ENCODE measurements around the gene MVB12B.

Gene MVB12B

DNA sequence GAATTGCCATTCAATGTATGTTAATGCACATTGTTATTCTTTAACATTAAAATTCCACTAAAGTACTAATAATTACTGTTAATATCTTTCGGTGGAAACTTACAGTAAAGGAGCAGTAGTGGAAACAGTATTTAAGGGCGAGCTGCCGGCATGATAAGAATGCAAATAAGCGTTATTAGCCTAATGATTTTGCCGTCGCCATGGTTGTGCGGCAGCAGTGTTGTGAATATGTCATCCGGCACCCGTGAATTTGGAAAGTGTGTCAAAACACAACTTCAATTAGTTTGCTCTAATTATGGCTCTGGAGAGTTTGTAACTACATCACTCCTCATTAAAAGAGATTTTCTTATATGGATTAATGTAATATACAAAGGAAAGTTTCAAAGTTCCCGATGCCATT, 81.4 kb downstream of the MVB12B start:
- no peak for DNase-seq (ENCODE audit: low read depth)

DNA sequence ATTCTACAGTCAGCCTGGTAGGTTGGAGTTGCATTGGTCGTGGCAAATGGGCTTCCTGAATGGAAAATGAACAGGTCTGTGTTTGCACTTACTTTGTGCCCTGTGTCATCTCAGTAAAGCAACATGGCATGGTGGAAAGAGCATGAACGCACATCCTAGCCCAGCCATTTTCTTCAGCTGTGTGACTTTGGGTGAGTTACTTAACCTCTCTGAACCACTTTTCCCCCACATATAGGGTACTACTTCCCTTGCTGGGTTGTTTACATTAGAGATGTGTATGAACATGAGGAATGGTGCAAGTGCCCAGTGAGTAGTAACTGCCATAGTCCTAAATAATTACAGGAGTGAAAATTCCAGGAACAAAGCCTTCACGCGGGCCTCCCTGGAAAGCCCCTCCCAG, 83.6 kb downstream of the MVB12B start:
- DNase-seq (ENCODE audit: low read depth) = no peak

DNA sequence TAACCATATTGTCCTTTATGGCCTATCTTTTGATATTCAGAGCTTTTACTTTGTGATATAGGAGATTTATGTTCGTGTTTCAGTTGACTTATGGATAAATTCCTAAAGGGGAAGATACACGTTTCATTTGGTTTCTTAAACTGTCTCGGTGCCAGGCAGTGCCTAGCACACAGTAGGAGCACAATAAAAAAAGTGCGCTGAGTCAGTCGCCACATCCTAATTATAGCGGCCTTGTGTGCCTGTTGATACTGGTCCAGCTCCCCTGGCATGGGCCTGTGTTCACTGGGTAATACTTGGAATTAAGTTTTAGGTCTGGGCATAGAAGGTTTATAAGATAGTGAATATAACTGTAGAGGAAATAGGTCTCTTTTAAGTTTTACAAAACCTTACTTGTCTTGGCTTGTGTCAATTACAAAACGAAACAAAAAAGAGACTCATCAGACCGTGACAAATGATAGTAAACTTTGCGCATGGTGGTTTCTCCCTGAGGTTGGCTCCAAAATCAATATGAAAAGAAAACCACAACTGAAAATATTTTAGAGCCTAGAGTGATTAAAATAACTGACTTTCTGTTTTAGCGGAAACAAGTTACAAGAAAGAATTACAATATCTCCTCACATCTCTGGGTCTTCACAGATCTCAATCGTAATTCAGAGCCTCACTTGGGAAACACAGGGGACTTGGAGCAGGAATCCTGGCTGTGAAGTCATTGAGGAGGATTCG, 84.8 kb downstream of the MVB12B start:
- DNase-seq (ENCODE audit: low read depth) = no peak

DNA sequence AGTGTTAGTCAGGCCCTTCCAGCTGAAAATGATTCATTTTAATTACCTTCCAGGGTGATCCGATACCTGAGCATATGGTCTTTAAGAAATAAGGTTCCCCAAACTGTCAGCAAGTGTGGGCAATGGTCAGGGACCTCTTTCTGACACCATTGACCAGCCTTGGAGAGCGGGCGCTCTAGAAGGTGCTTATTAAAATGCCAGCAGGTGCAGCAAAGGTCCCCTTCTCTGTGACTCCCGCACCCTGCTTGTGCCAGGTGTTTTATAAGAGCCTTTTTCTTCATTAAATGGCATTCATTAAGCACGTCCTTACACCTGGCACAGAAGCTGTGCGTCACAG, 85.3 kb downstream of the MVB12B start:
- no peak for DNase-seq (ENCODE audit: low read depth)

DNA sequence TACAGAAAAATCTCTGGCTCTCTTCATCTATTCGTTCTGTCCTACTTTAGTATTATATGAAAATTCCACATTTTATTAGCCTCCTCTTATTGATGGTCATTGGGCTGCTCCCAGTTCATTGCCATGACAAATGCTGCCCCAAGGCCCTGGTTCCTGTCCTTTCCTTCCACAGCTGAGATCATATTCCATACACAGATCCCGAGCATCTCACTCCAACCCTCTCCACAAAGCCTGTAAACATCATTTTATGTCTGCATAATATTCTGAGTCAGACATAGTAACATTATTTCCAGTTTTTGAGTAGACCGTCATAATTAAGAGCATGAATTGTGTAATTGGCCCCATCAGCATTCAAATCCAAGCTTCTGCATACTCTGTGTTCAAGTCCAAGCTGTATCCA, 86.3 kb downstream of the MVB12B start:
- no peak for DNase-seq (ENCODE audit: low read depth)

DNA sequence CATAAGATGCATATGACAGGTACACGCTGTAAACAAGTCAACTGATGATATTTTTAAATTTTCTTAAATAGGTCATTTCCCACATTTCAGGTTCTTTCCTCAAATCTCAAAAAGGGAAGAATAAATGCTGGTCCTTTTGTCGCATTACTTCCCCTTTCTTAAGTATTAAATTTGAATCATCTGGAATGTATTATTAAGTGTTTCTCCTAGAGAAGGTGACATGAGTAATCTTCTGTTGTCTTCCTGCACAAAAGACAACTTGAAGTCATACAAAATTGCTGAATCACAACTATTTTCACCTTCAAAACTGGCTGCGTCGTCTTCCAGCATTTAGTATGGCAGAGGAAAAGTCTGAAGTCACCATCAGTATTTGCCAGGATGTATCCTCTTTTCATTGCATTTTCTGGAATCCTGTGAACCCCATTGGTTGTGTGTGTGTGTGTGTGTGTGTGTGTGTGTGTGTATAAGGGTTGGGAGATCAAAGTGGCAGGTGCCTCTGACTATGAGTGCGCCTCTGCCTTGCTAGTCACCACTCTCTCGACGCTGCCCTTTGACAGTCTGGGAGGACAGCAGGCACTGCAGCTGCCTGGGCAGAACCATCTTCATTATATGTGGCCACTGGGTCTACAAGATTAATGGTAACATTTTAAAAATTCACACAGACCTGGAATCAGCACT, 86.9 kb downstream of the MVB12B start:
- DNase-seq (ENCODE audit: low read depth) = no peak

DNA sequence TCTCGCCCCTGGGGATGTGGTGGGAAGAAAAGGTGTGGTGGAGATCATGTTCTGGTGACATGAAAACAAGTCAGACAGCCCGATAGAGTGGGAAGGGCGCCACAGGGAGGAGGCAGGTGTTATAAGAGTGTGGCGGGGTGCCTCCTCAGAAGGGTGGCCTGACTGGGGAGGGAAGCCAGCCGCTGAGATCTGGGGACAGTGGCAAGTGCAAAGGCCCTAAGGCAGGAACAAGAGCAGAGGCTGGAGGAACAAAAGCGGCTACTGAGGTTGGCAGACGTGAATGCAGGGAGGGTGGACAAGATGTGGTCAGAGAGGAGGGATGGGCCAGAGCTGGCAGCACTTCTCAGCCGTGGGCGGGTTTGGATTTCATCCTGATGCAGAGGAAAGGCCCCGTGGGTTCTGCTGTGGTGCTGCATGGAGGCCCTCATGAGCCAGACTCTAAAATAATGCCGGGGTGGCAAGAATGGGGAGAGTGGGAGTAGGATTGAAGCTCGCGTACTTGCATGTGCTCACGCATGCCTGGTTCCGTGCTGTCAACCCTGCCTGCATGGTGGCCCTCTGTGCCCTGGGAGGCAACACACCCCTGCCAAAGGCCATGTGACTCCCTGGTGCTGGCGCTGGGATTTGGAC, 89.2 kb downstream of the MVB12B start:
- no peak for DNase-seq (ENCODE audit: low read depth)

DNA sequence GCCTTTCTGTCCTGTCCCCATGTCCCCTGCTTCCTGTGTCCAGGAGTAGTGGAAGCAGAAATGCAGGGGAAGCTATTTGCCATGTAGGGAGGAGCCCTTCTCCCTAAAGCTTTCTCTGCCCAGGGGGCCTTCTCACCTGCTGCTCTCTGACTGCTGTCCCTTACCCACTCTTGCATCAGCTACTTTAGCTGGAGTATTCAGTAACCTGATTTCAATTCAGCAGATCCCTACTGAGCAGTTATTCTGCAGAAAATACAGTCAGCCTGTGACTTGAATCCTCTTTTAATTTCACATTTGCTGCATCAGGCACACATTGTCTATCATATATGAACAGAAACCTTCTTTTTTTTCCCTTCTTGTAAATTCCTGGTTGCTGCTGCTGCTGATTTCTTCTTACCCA, 90.4 kb downstream of the MVB12B start:
- DNase-seq (ENCODE audit: low read depth) = no peak

DNA sequence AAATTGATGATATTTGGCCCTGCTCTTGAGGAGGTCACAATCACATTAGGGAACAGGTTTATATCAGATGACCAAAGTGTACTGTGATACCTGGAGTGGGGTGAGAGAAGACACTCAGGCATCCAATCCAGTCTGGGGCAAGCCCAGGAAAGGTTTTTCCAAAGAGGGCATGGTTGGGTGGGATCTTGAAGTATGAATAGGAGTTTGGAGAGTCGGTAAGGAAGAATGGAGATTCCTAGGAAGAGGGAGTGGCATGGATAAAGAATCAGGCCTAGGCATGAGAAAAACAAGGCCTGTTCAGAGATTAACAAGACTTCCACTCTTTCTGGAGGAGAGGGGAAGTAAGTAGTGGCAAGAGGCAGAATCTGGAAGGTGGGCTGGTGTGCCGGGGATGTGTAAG, 91.1 kb downstream of the MVB12B start:
- no peak for DNase-seq (ENCODE audit: low read depth)

DNA sequence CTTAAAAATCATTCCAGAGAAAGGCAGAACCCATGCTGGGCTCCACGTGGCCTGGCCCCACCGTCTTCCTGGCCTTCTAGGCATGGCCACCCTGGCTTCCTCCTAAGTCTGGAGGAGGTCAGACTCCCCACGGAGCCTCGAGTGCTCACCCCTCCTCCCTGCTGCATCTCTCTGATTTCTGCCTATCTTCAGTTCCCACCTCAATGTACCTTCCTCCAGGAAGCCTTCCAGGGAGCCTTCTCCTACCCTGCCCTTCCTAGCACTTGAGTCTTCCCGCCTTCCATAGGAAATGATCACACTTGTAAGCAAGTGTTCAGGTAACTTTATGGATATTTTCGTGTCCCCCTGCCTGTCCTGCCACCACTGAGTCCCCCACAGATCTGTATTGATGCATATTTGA, 92.0 kb downstream of the MVB12B start:
- DNase-seq (ENCODE audit: low read depth) = no peak

DNA sequence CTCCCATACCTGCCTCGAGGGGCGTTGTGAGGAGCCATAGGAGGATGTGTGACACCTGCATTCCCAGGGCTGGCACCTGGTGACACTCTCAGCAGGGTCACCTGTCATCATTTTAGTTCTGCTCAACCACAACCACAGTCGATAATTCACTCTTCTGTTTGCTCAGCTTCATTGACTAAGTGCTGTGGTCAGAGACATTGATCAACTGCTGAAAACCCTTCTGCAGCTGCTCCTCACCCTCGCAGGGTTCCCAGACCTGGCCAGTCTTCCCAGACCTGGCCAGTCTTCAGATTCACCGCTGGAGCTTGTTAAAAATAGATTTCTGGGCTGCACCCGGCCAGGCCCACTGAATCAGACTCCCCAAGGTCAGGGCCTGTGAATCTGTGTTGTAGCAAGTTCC, 92.8 kb downstream of the MVB12B start:
- no peak for DNase-seq (ENCODE audit: low read depth)

DNA sequence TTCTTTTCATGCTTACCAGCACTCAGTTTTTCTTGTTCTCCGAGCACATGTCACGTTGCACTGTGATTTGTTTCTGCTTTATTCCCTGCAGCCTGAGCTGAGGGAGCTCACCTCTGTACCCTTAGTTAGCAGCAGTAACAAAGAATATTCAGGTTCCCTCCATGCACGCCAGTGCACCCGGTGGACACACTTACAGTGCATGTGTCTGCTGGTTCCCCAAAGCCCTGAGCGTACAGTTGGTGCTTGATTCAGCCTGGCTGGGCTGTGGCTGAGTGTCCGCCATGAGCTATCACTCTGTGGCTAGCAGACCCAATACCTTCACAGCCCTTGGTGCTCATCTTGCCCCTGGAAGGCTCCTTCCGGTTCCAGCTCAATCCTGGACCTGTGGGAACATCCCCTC, 93.5 kb downstream of the MVB12B start:
- DNase-seq (ENCODE audit: low read depth) = no peak

DNA sequence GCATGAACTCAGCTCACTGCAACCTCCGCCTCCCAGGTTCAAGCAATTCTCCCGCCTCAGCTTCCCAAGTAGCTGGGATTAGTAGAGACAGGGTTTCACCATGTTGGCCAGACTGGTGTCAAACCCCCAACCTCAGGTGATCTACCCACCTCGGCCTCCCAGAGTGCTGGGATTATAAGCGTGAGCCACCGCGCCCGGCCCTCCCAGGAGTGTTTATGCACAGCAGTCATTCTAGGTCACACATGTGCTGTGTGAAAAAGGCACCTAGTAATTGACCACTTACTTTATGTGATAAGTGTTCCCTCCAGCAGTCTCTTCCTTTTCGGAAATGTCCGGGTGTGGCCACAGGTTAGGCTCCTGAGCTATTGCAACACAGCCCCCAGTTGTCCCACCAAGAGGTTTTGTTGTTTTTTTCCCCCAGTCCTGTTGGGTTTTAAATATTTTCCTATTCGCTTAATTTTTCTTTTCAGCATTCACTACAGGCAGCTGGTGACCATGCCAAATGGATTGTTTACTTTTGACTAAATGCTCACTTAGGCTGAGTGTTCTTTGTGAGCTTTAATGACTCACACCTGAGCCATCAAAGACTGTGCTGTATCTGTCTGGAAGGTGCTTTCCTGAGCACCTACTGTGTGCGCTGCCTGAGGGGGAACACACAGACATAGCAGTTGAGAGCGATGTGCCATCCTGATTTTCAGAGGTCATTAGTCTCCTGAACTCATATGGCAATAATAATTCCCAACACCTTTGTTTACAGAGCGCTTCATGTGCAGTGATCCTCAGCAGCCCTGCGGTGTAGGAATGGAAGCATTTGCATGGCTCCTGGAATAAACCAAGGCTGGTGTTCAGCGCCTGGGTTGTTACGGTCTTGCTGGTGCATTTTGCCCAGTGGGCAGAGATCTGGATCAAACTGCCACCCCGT, 94.3 kb downstream of the MVB12B start:
- DNase-seq (ENCODE audit: low read depth) = no peak

DNA sequence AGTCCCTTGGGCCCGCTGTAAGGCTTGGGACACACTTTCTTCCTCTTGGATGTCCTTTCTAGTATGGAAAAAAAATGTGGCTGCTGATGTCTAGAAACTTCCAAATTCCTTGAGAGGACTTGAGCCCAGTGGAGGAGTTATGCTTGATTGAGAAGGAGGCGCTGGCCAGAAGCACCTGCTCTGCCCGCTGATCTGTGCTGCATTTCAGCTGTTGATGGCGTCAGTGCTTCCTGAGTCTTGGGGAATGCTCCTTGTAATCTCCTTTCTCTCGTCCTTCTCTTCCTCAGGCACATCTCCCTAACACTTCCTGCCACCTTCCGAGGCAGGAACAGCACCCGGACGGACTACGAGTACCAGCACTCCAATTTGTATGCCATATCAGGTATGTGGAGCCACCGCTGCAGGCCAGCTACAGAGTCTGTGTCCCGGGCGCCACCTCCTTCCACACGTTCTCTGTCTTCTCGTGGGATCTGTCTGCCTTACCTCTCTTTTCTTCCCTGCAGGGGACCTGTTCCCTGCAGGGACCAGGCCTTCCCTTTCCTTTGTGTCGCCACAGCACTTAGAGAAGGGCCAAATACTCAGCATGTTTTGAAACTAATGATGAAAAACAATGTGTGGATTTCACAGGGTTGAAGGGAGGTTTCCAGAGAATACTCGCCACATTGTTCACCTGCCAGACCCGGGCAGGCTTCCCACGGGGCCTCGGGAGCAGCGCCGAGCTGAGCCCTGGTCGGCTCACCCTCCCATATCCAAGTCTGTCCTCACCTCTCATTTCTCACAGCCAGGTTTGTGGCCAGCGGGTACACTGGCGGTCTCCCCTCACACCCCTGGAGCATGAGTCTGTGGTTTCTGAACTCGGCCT, 95.2 kb downstream of the MVB12B start:
- no peak for DNase-seq (ENCODE audit: low read depth)

DNA sequence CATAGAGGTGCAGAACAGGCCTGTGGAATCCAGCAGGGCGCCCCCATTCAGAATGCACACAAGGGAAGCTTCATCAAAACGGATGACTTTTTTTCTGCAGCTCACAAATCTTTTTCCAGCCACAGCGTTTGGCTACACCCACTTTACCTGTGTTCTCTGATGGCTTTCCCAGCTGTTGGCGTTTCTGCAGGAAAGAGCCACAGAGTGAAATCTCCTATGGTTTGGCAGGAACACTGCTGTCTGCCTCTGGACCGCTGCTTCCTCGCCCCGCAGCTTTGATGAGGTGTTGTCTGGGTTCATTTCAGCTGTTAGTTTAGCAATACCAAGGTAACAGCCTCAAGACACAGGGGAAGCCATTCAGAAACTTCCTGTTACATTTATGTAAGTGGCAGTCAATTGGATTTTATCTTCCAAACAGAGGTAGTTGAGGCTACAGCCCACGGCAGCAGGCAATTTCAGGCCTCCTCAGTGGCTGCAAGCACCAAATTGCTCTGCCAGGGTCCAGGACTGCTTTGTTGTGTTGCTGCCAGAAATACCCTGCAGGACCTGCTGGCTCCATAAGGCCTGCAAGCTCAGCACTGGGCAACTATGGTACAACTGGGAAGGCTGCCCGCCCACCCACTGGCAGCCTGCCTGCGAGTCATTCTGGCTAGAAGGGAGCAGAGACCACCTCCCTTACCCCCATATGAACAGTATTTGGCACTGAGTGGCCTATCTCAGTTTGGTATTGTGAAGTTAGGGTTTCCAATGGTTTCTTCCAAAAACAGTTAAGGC, 96.7 kb downstream of the MVB12B start:
- no peak for DNase-seq (ENCODE audit: low read depth)

DNA sequence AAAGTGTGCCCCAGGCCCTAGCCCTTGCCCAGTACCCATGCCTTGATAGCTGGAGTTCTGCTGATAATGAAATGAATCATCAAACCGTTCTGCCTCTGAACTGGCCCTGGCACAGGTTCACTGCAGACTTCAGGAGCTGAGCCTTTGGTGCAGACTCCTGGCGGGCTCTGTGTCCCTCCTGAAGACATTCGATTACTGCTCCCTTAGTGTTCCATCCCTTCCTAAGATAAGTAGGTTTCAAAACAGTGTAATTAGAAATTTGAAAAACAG, 97.2 kb downstream of the MVB12B start:
- DNase-seq (ENCODE audit: low read depth) = no peak

DNA sequence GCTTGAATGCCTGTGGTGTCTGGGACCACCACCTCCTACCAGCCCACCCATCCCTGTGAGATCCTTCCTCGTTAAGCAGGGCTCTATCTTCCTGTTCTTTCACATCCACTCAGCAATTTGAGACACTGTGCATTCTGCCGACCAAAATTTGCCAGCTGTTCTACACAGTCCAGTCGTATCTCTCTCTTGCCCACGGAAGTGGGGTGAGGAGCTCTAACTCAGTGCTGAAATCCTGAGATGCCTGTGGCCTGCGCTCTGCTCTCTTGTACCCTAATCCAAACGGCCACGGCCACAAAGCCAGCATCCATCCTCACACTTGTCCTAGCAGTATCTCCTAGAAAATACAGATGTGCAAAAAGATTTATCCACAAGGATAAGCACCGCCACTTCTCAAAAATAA, 97.9 kb downstream of the MVB12B start:
- DNase-seq (ENCODE audit: low read depth) = no peak

DNA sequence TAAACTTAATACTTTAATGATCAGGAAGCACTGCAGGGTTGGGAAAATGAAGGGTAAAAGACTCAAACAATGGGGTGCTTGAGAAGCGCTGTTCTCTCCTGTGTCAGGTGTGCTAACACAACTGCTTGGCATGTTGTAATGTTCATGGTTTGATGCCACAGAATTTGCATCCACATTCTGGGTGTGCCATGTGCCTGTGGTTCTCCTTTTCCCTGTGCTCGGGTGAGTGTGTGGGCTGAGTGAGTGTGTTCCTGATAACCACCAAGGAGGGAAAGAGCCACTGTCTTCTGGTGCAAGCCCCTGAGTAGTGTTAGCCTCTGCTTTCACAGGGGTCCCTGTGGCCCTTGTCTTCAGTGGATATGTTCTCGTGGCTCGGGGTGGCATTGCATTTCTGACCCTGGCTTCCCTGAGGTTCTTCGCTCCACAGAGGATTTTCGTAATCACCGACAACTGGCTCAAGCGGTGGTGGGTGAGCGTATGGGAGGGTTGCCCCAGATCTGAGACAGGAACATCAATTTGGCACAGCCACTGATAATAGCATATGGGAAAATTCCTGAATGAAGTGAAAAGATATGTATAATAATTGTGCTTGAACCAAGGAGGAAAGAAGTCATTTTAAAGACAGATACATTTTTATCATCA, 102.0 kb downstream of the MVB12B start:
- DNase-seq (ENCODE audit: low read depth) = no peak

DNA sequence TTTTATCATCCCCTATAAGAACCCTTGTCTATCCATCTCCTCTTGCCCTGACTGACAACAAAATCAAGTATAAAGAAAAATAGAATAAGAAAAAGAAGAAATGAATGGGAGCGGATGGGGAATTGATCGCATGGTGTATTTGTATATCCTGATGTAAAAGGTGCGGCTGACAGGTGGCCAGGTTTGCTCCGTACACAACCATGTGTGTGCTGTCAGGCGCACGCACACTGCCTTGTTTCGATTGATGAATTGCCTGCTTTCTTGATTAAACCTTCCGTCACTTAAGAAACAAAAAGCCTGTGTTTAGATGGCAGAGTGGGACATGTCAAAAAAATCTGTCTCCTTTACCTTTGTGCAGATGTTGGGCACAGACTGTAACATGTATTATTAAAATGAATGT, 102.6 kb downstream of the MVB12B start:
- DNase-seq (ENCODE audit: low read depth) = no peak

DNA sequence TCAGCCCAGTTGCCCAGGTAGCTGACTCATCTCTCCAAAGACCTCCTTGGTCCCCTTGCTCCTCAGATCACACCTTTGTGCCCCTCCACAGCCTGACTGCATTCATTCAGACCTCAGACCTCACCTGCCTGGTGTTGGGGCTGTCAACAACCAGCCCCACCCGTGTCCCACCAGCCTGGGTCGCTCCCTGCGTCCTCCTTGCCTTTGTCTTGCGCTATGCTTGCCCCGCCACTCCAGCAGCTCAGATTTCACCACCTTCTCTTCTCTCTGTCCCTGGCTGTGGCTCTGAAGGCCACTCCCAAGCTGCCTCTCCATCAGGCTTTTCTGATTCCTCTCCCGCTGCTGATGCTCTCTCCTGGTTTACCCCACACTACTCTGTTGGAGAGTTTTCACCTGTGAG, 103.5 kb downstream of the MVB12B start:
- DNase-seq (ENCODE audit: low read depth) = no peak

Data from GM04503 (cell line).